NCI-H2196 (cell line): ENCODE measurements around the gene REEP1.

Source experiments
- DNase-seq: peaks from one replicate; lab custom pipeline; 2025; ENCODE audit not compliant: unreplicated experiment; lab: John Stamatoyannopoulos, UW

Gene REEP1, protein sequence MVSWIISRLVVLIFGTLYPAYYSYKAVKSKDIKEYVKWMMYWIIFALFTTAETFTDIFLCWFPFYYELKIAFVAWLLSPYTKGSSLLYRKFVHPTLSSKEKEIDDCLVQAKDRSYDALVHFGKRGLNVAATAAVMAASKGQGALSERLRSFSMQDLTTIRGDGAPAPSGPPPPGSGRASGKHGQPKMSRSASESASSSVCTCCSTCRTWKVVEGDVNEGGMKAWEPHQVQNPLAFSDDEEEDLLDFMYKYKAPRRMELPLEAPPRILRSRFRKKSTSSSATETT

DNA sequence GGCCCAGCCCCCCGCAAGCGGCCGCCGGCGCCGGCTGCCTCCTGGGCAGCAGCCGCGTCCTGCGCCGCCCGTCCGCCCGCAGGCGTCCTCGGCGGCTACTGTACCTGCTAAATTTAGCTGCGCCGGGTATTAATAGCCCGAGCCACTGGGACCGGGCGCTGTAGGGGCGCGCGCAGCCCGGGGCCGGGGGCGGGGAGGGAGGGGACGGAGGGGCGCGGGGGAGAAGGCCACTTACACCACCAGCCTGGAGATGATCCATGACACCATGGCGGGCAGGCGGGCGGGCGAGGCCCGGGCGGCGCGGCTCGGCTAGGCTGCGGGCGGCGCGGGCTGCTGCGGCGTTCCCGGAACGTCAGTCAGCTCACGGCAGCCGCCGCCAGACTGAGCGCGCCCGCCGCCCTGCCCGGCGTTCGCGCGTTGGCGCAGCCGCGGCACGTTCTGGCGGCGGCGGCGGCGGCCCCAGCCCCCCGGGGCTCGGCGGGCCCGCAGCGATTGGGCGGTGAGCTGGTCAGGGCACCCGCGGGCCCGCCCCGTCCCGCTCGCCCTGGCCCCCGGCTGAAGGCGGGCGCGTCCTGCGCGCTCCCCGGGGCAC lies at the start of gene REEP1:
Gene REEP1, minus strand, starts transcription at position 383 of the 592 bp plus-strand sequence. Its CDS starts 116 bp downstream, at position 267.
- DNase-seq, result peak; percentile 24

GRCh38 chr2:86383844-86384243 lies 46.4 kb upstream of the REEP1 start:
- DNase-seq, result no peak

DNA sequence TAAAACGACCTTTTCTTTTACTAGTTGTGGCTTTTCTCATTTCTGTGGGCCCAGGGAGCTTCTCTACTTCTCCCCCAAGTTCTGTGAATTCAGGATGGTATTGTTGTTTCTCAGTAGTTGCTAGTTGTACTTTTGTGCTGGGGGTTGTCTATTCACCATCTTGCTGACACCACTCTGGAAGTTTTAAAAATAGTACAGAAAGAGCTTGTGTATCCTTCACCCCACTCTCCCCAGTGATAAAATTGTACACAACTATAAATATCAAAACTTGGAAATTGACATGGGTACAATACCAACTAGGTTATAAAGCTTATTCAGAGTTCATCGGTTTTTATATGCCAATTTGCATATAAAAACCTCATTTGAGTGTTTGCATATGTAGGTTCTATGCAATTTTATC lies 45.3 kb upstream of the REEP1 start:
- DNase-seq, result no peak

DNA sequence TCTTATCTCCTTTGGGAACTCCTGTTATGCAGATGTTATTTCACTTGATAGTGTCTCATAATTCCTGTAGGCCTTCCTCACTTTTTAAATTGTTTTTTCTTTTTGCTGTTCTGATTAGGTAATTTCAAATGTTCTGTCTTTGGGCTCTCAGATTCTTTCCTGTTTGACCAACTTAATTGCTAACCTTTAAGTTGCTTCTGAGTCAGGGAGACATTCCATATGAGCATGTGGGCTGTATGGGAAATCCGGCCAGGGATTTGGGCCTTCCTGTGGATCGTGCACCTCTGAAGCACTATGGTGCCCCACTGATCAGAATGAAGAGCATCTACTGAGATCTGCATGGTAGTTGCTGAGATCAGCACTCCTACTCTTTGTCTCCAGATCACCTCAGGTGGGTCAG lies 44.7 kb upstream of the REEP1 start:
- DNase-seq, result no peak

DNA sequence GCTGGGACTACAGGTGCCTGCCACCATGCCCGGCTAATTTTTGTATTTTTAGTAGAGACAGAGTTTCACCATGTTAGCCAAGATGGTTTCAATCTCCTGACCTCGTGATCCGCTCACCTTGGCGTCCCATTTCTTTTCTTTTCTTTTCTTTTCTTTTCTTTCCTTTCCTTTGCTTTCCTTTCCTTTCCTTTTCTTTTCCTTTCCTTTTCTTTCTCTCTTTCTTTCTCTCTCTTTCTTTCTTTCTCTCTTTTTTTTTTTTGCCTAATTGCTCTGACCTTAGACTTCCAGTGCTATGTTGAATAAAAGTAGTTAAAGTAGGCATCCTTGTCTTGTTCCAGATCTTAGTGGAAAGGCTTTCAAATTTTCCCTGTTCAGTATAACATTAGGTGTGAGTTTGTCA lies 41.0 kb upstream of the REEP1 start:
- no peak for DNase-seq

GRCh38 chr2:86375623-86376022 lies 38.2 kb upstream of the REEP1 start:
- no peak for DNase-seq

DNA sequence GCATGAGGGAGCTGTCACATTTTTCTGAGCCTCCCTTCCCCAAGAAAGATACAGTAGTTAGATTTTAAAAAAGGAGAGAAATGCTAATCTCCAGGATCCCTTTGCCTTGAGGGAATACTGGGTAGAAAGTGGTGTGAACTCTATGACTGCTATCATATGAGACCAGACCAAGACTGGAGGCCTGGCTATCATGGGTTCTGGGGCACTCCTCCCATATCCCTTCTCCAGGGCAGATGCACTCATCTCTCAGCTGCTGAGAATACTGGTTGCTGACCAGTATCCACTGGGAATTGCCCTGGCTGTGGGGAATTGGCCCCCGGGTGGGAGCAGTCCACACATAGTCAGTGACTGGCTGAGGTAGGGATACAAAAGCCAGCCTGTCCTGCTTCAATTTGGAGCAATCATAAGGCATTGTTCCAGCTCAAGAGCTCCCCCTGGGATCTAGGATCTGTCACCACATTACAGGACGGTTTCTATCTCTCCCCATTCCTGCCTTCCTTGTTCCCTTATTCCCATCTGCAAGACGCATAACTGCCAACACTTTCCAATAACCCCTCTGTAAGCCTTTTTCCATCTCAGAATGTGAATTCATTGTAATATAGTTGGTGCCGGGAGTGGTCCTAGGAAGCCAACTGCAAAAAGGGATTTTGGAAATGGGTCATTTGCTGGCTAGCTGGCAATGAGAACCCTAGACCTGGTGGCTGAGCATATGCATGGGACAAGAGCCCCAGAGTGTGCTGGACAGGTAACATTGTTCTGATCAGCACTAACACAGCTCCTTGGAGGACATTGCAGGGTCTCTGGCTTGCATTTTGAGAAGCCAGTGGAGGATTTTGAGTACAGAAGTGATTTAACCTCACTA lies 35.4 kb upstream of the REEP1 start:
- DNase-seq, result peak; percentile 3

- no peak for DNase-seq
Observed at GRCh38 chr2:86372133-86372532, 34.7 kb upstream of the REEP1 start.

DNA sequence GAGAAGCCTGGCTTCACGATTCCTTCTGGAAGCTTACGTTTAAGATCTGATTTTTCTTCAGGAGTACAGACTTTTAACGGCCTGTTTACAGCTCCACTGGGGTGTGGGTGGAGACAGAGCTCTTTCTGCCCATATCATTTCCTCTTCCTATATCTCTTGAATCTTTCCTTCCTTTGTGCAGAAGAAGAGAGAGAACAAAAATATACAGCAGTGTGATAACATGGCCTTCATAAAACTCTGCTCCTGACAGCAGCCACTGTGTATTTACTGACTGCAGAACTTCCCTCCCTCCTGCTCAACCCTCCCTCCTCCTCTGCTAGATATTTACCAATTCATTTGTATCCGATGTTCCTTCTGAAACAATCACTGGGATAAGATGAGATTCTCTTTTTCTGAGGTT lies 34.1 kb upstream of the REEP1 start:
- no peak for DNase-seq

- DNase-seq, result no peak
Observed at GRCh38 chr2:86370579-86370978, 33.2 kb upstream of the REEP1 start.

GRCh38 chr2:86368161-86368824 lies 30.9 kb upstream of the REEP1 start:
- DNase-seq, result no peak

- DNase-seq, result no peak
Observed at GRCh38 chr2:86367499-86367777, 30.0 kb upstream of the REEP1 start.

- DNase-seq, result no peak
Observed at GRCh38 chr2:86366651-86367498, 29.4 kb upstream of the REEP1 start.

- DNase-seq, result no peak
Observed at GRCh38 chr2:86364894-86365293, 27.5 kb upstream of the REEP1 start.

DNA sequence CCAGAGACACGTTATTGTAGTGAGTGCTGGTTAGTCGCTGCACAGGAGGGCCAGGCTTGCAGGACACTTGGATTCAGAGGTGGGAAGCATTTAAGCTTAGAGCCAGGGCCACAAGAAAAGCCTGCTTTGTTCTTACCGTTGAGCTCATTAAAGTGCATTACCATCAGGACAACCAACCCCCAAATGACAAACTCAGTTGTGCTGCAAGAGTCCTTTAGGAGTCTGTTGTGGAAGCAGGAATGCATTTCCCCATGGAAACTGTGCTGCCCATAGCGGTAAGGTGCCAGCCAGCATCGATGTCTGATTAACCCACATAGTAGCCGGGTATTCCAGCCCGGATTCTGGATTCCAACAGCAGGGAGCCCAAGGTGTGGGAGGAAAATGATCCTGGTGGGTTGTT lies 23.4 kb upstream of the REEP1 start:
- DNase-seq, result no peak

- no peak for DNase-seq
Observed at GRCh38 chr2:86358957-86359356, 21.5 kb upstream of the REEP1 start.

DNA sequence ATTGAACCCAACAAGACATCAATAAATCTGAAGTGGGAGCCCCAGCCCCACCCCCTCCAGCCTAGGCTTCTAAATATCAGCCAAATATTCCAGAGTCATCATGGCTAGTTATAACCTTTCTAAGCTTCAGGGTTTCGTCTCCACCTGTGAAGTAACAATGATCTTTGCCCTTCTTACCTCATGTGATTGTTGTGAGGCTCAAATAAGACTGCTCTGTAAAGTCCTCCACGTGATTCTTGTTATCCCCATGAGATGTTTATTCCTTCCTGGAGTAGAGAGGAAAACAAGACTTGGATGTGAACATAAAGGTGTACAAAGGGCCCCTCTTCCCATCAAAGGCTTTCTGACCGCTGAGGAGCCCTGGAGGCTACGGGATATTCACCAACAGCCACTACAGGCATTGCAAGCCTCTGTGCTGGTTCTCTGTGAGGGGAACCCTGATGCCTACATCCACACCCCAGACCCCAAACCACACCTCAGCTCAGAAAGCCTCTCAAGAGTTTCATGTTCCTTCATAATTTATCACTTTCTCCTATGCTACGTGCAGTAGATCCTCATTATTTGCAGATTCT lies 20.1 kb upstream of the REEP1 start:
- no peak for DNase-seq

- DNase-seq, result no peak
Observed at GRCh38 chr2:86352727-86353221, 15.3 kb upstream of the REEP1 start.

DNA sequence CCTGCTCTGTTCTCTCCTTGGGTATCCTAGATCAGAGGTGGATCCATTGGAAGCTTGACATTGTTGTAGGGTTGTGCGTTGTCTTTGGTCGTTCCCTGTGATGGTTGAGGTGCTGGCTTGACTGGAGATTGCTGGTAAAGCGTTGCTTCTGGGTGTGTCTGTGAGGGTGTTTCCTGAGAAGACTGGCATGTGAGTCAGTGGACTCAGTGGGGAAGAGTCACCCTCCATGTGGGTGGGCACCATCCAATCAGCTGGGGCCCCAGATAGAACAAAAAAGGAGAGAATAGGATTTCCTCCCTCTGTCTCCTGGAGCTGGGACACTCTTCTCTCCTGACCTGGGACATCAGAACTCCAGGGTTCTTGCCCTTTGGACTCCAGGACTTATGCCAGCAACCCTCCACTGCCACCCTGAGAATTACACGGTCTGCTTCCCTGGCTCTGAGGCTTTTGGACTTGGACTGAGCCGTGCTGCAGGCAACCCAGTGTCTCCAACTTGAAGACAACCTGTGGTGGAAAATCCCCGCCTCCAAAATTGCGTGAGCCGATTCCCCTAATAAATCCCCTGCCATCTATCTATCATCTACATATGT lies 14.8 kb upstream of the REEP1 start:
- DNase-seq, result no peak

- DNase-seq, result no peak
Observed at GRCh38 chr2:86350751-86351150, 13.3 kb upstream of the REEP1 start.
